B cell (primary cell): Measurements from ENCODE around the gene PGR. TPM values are rescaled to one million over a fixed set of nuclear protein-coding genes. Genes with fewer than 3 reads are reported as not detected.

Experiments used
- ATAC-seq: fragments of 200-7000 bp; cut with Tn5 transposase; one replicate; pipeline ENCODE4 v1.10.0; 2021; ENCODE audit warnings: low read depth, mild to moderate bottlenecking, moderate number of reproducible peaks, moderate library complexity
- CTCF ChIA-PET: fragments of 350-600 bp; sonication (Branson Sonifier 250); formaldehyde crosslinking; loops from one replicate; lab custom pipeline; 2021; ENCODE audit warnings: antibody characterized with exemption, inconsistent platforms; lab: Charles Lee
- POLR2A ChIA-PET: fragments of 350-600 bp; sonication (Branson Sonifier 250); formaldehyde crosslinking; loops from one replicate; lab custom pipeline; 2021; ENCODE audit warnings: antibody characterized with exemption; lab: Charles Lee
- DNase-seq: peaks from one replicate; pipeline ENCODE4 v3.0.0; 2013
- H2AFZ ChIP-seq: 2 replicates; pipeline ENCODE4 v1.6.1; 2012; ENCODE audit warnings: mild to moderate bottlenecking, low read depth, low read length; ENCODE audit not compliant: insufficient read depth, poor library complexity, severe bottlenecking
- H3K27ac ChIP-seq, 2 donors: 1 replicate in 1 of 2; 2 replicates in 1 of 2; pipeline ENCODE4 v1.5.1; 2012 to 2013; ENCODE audit warnings: low read length in 2 of 2, mild to moderate bottlenecking in 2 of 2, moderate library complexity in 1 of 2
- H3K27me3 ChIP-seq, 4 experiments: fragments of 200-600 bp in 1 of 4; sonication (generic) in 1 of 4; replicated peaks in 1 of 4; 1 replicate in 2 of 4; 2 replicates in 2 of 4; pipeline versions ENCODE4 v1.6.1 to v1.7.0; 2013 to 2016; ENCODE audit warnings: low read length in 3 of 4, mild to moderate bottlenecking in 2 of 4, mixed read lengths in 1 of 4, moderate library complexity in 1 of 4; ENCODE audit not compliant: insufficient read depth in 4 of 4, control insufficient read depth in 3 of 4; ENCODE audit errors: control extremely low read depth in 1 of 4
- H3K36me3 ChIP-seq, 2 experiments: replicated peaks in 1 of 2; 1 replicate in 1 of 2; 2 replicates in 1 of 2; pipeline versions ENCODE4 v1.6.1 to v1.7.1; 2013; ENCODE audit warnings: low read length in 1 of 2; ENCODE audit not compliant: insufficient read depth in 2 of 2, control insufficient read depth in 1 of 2; ENCODE audit errors: control extremely low read depth in 1 of 2, extremely low read depth in 1 of 2
- H3K4me1 ChIP-seq, 2 donors: fragments of 200-600 bp in 1 of 2; sonication (generic) in 1 of 2; 1 replicate in 1 of 2; 2 replicates in 1 of 2; pipeline versions ENCODE4 v1.5.1 to v1.6.1; 2013 to 2017; ENCODE audit warnings: low read length in 2 of 2; ENCODE audit not compliant: control insufficient read depth in 2 of 2, insufficient read depth in 2 of 2
- H3K4me2 ChIP-seq: replicated peaks from 2 replicates; pipeline ENCODE3; 2012; ENCODE audit warnings: mild to moderate bottlenecking, low read depth, low read length; ENCODE audit not compliant: poor library complexity, severe bottlenecking
- H3K4me3 ChIP-seq, 5 experiments: fragments of 200-600 bp in 1 of 5; sonication (generic) in 1 of 5; 1 replicate in 3 of 5; 2 replicates in 2 of 5; pipeline versions ENCODE4 v1.5.1 to v1.7.0; 2011 to 2016; ENCODE audit warnings: low read length in 4 of 5, mild to moderate bottlenecking in 4 of 5, low read depth in 2 of 5, control low read depth in 1 of 5, moderate library complexity in 1 of 5; ENCODE audit not compliant: insufficient read depth in 1 of 5; ENCODE audit errors: control extremely low read depth in 1 of 5, extremely low read depth in 1 of 5
- H3K79me2 ChIP-seq: fragments of 200-600 bp; sonication (generic); one replicate; pipeline ENCODE4 v1.6.0; 2016; ENCODE audit warnings: low read length; ENCODE audit not compliant: control insufficient read depth, insufficient read depth
- H3K9ac ChIP-seq: fragments of 200-600 bp; sonication (generic); 2 replicates; pipeline ENCODE4 v1.6.1; 2017; ENCODE audit warnings: mild to moderate bottlenecking, low read length, moderate library complexity
- H3K9me3 ChIP-seq, 3 donors: one replicate each; pipeline versions ENCODE4 v1.6.1 to v1.7.1; 2013; ENCODE audit warnings: low read length in 2 of 3; ENCODE audit not compliant: control insufficient read depth in 2 of 3, insufficient read depth in 1 of 3; ENCODE audit errors: control extremely low read depth in 1 of 3
- H4K20me1 ChIP-seq: 2 replicates; pipeline ENCODE4 v1.6.0; 2012; ENCODE audit warnings: mild to moderate bottlenecking, low read length; ENCODE audit not compliant: insufficient read depth, control insufficient read depth, poor library complexity, severe bottlenecking
- H3K27ac Mint-ChIP-seq: one replicate; pipeline ENCODE4 v1.8.0; 2021; ENCODE audit warnings: mixed read lengths
- H3K27me3 Mint-ChIP-seq: one replicate; pipeline ENCODE4 v1.8.0; 2021; ENCODE audit warnings: mixed read lengths
- H3K4me1 Mint-ChIP-seq: one replicate; pipeline ENCODE4 v1.8.0; 2021; ENCODE audit warnings: mixed read lengths
- H3K4me3 Mint-ChIP-seq: one replicate; pipeline ENCODE4 v1.8.0; 2021; ENCODE audit warnings: mixed read lengths
- H3K9me3 Mint-ChIP-seq: one replicate; pipeline ENCODE4 v1.8.0; 2022; ENCODE audit warnings: mixed read lengths; ENCODE audit not compliant: insufficient read depth
- EZH2 ChIP-seq: IDR thresholded peaks from 2 replicates; pipeline ENCODE4 v1.6.1; 2012; ENCODE audit warnings: borderline replicate concordance, low read depth, mild to moderate bottlenecking, moderate library complexity, low read length; ENCODE audit not compliant: insufficient read depth, poor library complexity, severe bottlenecking
- WGBS: methylation state at CpG from one replicate; pipeline ENCODE4 v1.1.5; 2013; ENCODE audit warnings: missing lambda C conversion rate; ENCODE audit not compliant: insufficient coverage; 5-methylcytosine and 5-hydroxymethylcytosine counted together
- intact Hi-C: fragments of 100-400 bp; cut with micrococcal nuclease; formaldehyde crosslinking; loops from one replicate; pipeline ENCODE4 v1.10.0; 2022
- polyA plus RNA-seq: library from polyadenylated mRNA; depleted of rRNA; stranded (reverse); fragments of >200 nt; gene quantifications from 2 replicates; pipeline ENCODE4 v1.2.3, GENCODE V29; 2012
- total RNA-seq, 2 donors: library from RNA; stranded (reverse); fragments of 120-200 nt in 1 of 2; gene quantifications; 1 replicate in 1 of 2; 2 replicates in 1 of 2; pipeline versions ENCODE4 v1.2.3 to v1.2.4, GENCODE V29; 2013 to 2022
- TF ChIP-seq, protein P1 (sequence below): fragments of 200-600 bp; IDR thresholded peaks from one replicate; pipeline ENCODE4 v1.8.0; 2022; ENCODE audit warnings: antibody characterized with exemption, mild to moderate bottlenecking

The PGR gene
- total and polyA plus RNA-seq, 2 donors (not counting 1 experiment from before 2014, with no cell fraction given): not detected

DNA sequence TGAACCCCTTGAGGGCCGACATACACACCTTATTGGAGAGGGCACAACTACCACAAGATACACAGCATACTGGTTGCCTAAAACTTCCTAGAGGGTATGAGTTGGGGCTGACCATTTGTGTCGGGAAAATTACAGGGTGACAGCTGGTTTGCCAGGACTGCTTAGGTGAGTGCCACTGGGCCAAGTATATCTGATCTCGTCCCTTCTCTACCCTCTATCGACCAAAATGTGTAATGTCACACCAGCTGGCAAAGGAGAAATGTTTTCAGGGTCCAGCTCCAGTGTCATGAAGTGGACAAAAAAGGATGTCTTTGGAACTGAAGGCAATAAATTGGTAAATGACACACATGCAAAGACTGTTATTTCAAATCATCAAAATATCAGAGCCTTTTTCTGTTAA, 126.1 kb downstream of the PGR start:
- Histone ChIP-seq H3K27me3 (no peaks in the 10 kb centered on the region), H3K27ac (no peak overlapping the region), H4K20me1 (no peaks in the 10 kb centered on the region), H3K79me2 (no peaks in the 10 kb centered on the region), H3K4me1 (peaks cover 3 to 8% of the 10 kb centered on the region in 2 donors), H3K4me2 (no peak overlapping the region), H3K9ac (no peak overlapping the region), H2AFZ (no peak overlapping the region), H3K9me3 (peaks cover 0 to 2% (median 1%) of the 10 kb centered on the region in 3 donors), H3K36me3 (no peaks in the 10 kb centered on the region), H3K4me3 (no peak overlapping the region)
- H3K4me1 Mint-ChIP-seq: peaks cover 5% of the 10 kb centered on the region
- CTCF ChIA-PET: no interaction called here
- no peak overlapping the region for H3K27ac Mint-ChIP-seq
- TF ChIP-seq, protein P1, sequence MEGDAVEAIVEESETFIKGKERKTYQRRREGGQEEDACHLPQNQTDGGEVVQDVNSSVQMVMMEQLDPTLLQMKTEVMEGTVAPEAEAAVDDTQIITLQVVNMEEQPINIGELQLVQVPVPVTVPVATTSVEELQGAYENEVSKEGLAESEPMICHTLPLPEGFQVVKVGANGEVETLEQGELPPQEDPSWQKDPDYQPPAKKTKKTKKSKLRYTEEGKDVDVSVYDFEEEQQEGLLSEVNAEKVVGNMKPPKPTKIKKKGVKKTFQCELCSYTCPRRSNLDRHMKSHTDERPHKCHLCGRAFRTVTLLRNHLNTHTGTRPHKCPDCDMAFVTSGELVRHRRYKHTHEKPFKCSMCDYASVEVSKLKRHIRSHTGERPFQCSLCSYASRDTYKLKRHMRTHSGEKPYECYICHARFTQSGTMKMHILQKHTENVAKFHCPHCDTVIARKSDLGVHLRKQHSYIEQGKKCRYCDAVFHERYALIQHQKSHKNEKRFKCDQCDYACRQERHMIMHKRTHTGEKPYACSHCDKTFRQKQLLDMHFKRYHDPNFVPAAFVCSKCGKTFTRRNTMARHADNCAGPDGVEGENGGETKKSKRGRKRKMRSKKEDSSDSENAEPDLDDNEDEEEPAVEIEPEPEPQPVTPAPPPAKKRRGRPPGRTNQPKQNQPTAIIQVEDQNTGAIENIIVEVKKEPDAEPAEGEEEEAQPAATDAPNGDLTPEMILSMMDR: no peak
- no peak for TF ChIP-seq EZH2
- POLR2A ChIA-PET: no interaction called here
- peaks cover 4% of the 10 kb centered on the region for H3K9me3 Mint-ChIP-seq
- no peak for DNase-seq
- 100% methylated on average over 1 of the region's 4 CpGs for WGBS
- no peak overlapping the region for H3K4me3 Mint-ChIP-seq
- ATAC-seq: no peak
- intact Hi-C loops: no loop called here
- H3K27me3 Mint-ChIP-seq: peaks cover 7% of the 10 kb centered on the region

DNA sequence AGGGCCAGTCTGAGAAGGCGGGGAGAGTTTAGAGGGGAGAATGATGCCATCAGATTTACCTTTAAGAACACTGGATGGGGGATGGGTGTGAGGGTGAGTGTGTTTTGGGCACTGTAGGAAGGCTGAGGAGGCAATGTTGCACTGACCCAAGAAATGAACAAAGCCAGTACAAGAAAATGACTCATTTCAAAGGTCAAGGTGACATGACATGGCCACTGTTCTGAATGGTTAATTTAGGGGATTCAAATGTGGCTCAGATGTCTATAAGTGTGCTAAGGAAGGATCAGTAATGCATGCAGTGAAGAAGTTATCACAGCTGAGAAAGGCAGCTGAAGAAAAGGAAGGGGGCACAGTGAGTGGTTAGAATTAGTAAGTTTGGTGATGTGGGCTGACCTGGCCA, 129.9 kb downstream of the PGR start:
- POLR2A ChIA-PET: no interaction called here
- Histone ChIP-seq H3K9me3 (no peaks in the 10 kb centered on the region), H3K36me3 (no peaks in the 10 kb centered on the region), H4K20me1 (no peaks in the 10 kb centered on the region), H3K4me3 (no peak overlapping the region), H3K4me1 (no peaks in the 10 kb centered on the region), H3K27ac (no peak overlapping the region), H2AFZ (no peak overlapping the region), H3K27me3 (no peaks in the 10 kb centered on the region), H3K4me2 (no peak overlapping the region), H3K9ac (no peak overlapping the region), H3K79me2 (no peaks in the 10 kb centered on the region)
- H3K4me3 Mint-ChIP-seq: no peak overlapping the region
- no peaks in the 10 kb centered on the region for H3K4me1 Mint-ChIP-seq
- no peak for ATAC-seq
- no peak for DNase-seq
- 80% methylated on average over 1 of the region's 1 CpG for WGBS
- CTCF ChIA-PET: no interaction called here
- H3K27me3 Mint-ChIP-seq: peaks cover 7% of the 10 kb centered on the region
- TF ChIP-seq, protein P1: no peak
- no peak for TF ChIP-seq EZH2
- intact Hi-C loops: no loop called here
- no peaks in the 10 kb centered on the region for H3K9me3 Mint-ChIP-seq
- H3K27ac Mint-ChIP-seq: no peak overlapping the region
